Mononuclear cell (primary cell): Measurements from ENCODE around the gene MLLT6. TPM values are rescaled to one million over a fixed set of nuclear protein-coding genes. Genes with fewer than 3 reads are reported as not detected.

ENCODE experiments used
- H3K27me3 ChIP-seq: 2 replicates; pipeline ENCODE4 v1.6.0; 2011; ENCODE audit warnings: low read length, control low read depth; ENCODE audit not compliant: insufficient read depth
- H3K4me1 ChIP-seq: 2 replicates; pipeline ENCODE4 v1.5.1; 2011; ENCODE audit warnings: mild to moderate bottlenecking, low read length, control low read depth; ENCODE audit not compliant: insufficient read depth
- H3K4me3 ChIP-seq: 2 replicates; pipeline ENCODE4 v1.5.1; 2011; ENCODE audit warnings: mild to moderate bottlenecking, low read length, moderate library complexity
- H3K9me3 ChIP-seq: 2 replicates; pipeline ENCODE4 v1.5.1; 2011; ENCODE audit warnings: low read depth, mild to moderate bottlenecking, control low read depth, low read length
- total RNA-seq: library from RNA; depleted of rRNA; stranded (reverse); fragments of >200 nt; gene quantifications from one replicate; pipeline ENCODE4 v1.2.3, GENCODE V29; 2012

MLLT6 gene
- total RNA-seq, 1 donor, result 95.9 TPM

GRCh38 chr17:38698760-38699159, 6.3 kb upstream of the MLLT6 start:
- no peaks in the 10 kb centered on the region for H3K27me3 ChIP-seq
- no peaks in the 10 kb centered on the region for H3K9me3 ChIP-seq
- H3K4me1 ChIP-seq, result peaks cover 43% of the 10 kb centered on the region

GRCh38 chr17:38701504-38702165, 3.4 kb upstream of the MLLT6 start:
- H3K4me3 ChIP-seq, result peak overlapping the region; percentile 87
- H3K9me3 ChIP-seq, result no peaks in the 10 kb centered on the region
- H3K4me1 ChIP-seq, result peaks cover 52% of the 10 kb centered on the region
- H3K27me3 ChIP-seq, result no peaks in the 10 kb centered on the region

More at GRCh38 chr17:38698760-38699159, 6.3 kb upstream of the MLLT6 start:
- H3K4me3 ChIP-seq, result no peak overlapping the region

- Histone ChIP-seq H3K27me3 (no peaks in the 10 kb centered on the region), H3K4me1 (peaks cover 55% of the 10 kb centered on the region), H3K4me3 (peak overlapping the region; percentile 87), H3K9me3 (no peaks in the 10 kb centered on the region)
These were observed 2.7 kb upstream of the MLLT6 start for GRCh38 chr17:38702166-38702915.

- Histone ChIP-seq H3K4me1 (peaks cover 63% of the 10 kb centered on the region), H3K9me3 (no peaks in the 10 kb centered on the region), H3K4me3 (peak overlapping the region; percentile 87), H3K27me3 (no peaks in the 10 kb centered on the region)
These were observed 1.9 kb upstream of the MLLT6 start for GRCh38 chr17:38702916-38703741.

GRCh38 chr17:38703742-38704605, 1.1 kb upstream of the MLLT6 start:
- no peaks in the 10 kb centered on the region for H3K9me3 ChIP-seq
- peaks cover 65% of the 10 kb centered on the region for H3K4me1 ChIP-seq
- H3K27me3 ChIP-seq, result no peaks in the 10 kb centered on the region
- H3K4me3 ChIP-seq, result peak overlapping the region; percentile 87

- H3K27me3 ChIP-seq, result no peaks in the 10 kb centered on the region
- peak overlapping the region; percentile 61 for H3K4me3 ChIP-seq
- no peaks in the 10 kb centered on the region for H3K9me3 ChIP-seq
- peaks cover 60% of the 10 kb centered on the region for H3K4me1 ChIP-seq
These were observed 390 bp downstream of the MLLT6 start for GRCh38 chr17:38705523-38705802.

GRCh38 chr17:38705803-38706504, 881 bp downstream of the MLLT6 start:
- Histone ChIP-seq H3K9me3 (no peaks in the 10 kb centered on the region), H3K4me1 (peaks cover 55% of the 10 kb centered on the region), H3K4me3 (peak overlapping the region; percentile 61), H3K27me3 (no peaks in the 10 kb centered on the region)

- Histone ChIP-seq H3K27me3 (no peaks in the 10 kb centered on the region), H3K4me3 (peak overlapping the region; percentile 61), H3K9me3 (no peaks in the 10 kb centered on the region), H3K4me1 (peaks cover 48% of the 10 kb centered on the region)
These were observed 1.6 kb downstream of the MLLT6 start for GRCh38 chr17:38706505-38707216.

GRCh38 chr17:38707678-38708351, 2.7 kb downstream of the MLLT6 start:
- H3K27me3 ChIP-seq, result no peaks in the 10 kb centered on the region
- no peaks in the 10 kb centered on the region for H3K9me3 ChIP-seq
- no peak overlapping the region for H3K4me3 ChIP-seq
- H3K4me1 ChIP-seq, result peaks cover 43% of the 10 kb centered on the region

GRCh38 chr17:38709104-38709820, 4.2 kb downstream of the MLLT6 start:
- Histone ChIP-seq H3K4me1 (peaks cover 29% of the 10 kb centered on the region), H3K9me3 (no peaks in the 10 kb centered on the region), H3K27me3 (no peaks in the 10 kb centered on the region), H3K4me3 (no peak overlapping the region)

GRCh38 chr17:38709864-38710603, 5.0 kb downstream of the MLLT6 start:
- Histone ChIP-seq H3K9me3 (no peaks in the 10 kb centered on the region), H3K4me3 (no peak overlapping the region), H3K27me3 (no peaks in the 10 kb centered on the region), H3K4me1 (peaks cover 25% of the 10 kb centered on the region)

- Histone ChIP-seq H3K9me3 (no peaks in the 10 kb centered on the region), H3K4me3 (no peak overlapping the region), H3K27me3 (no peaks in the 10 kb centered on the region), H3K4me1 (peaks cover 25% of the 10 kb centered on the region)
These were observed 5.5 kb downstream of the MLLT6 start for GRCh38 chr17:38710604-38710962.
